ENCODE measurements around the gene PRKCA.

GRCh38 chr17:66496306-66496705, 193.9 kb downstream of the PRKCA start:
- TF ChIP-seq POLR2AphosphoS5 (IDR thresholded peaks at IDR 0.05) = no peak
- TF ChIP-seq CTCF (IDR thresholded peaks at IDR 0.05) = no peak
- no peak for TF ChIP-seq POLR2A (IDR thresholded peaks at IDR 0.05)
- no peak for TF ChIP-seq EP300 (IDR thresholded peaks at IDR 0.05)

Data from gastroesophageal sphincter (tissue), 3 donors.